GM13976 (cell line): ENCODE results near the gene PBX3.

Experiments
- DNase-seq: peaks from one replicate; pipeline ENCODE4 v3.0.0; 2012; ENCODE audit warnings: low spot score
- in situ Hi-C: fragments of 300-500 bp; cut with MboI; formaldehyde crosslinking; loops from one replicate; pipeline ENCODE4 v1.12.0; 2022; ENCODE audit warnings: low sequenced_read_pairs, mixed read lengths, inconsistent platforms; ENCODE audit not compliant: unreplicated experiment
- TF ChIP-seq, protein P1 (sequence below): IDR thresholded peaks from 2 replicates; pipeline ENCODE4 v1.5.1; 2012; ENCODE audit warnings: borderline replicate concordance, mild to moderate bottlenecking; ENCODE audit not compliant: insufficient read depth; ENCODE audit errors: extremely low read depth, missing control alignments, control extremely low read depth

Gene PBX3

DNA sequence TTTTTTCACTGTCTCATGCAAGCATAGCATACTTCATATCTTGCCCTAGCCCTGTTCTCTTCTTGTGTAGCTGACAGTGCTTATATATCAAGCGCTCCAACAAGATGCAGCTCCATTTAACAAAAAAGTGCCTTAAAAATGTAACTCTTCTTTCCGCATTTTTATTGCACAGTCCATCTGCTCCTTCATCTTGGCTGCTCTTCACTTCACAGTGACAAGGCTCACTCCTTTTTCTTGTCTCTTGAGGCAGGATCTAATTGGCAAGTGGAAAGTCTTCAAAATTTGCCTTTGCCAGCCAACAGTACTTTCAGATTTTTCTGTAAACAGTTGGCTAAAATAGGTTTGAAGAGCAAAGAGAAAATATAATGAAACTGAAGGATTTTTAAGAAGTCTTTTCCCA lies 161.8 kb downstream of the PBX3 start:
- TF ChIP-seq, protein P1, sequence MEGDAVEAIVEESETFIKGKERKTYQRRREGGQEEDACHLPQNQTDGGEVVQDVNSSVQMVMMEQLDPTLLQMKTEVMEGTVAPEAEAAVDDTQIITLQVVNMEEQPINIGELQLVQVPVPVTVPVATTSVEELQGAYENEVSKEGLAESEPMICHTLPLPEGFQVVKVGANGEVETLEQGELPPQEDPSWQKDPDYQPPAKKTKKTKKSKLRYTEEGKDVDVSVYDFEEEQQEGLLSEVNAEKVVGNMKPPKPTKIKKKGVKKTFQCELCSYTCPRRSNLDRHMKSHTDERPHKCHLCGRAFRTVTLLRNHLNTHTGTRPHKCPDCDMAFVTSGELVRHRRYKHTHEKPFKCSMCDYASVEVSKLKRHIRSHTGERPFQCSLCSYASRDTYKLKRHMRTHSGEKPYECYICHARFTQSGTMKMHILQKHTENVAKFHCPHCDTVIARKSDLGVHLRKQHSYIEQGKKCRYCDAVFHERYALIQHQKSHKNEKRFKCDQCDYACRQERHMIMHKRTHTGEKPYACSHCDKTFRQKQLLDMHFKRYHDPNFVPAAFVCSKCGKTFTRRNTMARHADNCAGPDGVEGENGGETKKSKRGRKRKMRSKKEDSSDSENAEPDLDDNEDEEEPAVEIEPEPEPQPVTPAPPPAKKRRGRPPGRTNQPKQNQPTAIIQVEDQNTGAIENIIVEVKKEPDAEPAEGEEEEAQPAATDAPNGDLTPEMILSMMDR, result no peak
- no peak for DNase-seq
- in situ Hi-C loops, result no loop called here

DNA sequence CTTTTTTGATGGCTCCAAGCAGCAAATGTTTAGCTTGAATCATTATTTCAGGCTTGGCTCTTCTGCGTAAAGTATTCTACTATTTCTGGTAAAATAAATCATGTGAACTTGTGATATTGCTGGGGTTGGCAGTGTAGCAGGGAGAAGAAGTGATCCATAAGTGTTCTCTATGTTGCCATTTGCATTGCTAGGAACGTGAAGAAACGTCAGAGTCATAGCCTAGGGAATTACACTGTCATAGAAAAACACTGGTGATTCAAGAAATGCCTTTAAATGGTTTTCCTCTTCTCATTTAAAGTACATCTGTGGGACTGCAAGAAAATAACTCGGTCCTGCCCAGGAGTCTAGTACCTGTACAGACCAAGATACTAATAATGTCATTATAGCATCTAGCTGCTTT lies 162.3 kb downstream of the PBX3 start:
- TF ChIP-seq, protein P1, result no peak
- in situ Hi-C loops, result no loop called here
- no peak for DNase-seq

DNA sequence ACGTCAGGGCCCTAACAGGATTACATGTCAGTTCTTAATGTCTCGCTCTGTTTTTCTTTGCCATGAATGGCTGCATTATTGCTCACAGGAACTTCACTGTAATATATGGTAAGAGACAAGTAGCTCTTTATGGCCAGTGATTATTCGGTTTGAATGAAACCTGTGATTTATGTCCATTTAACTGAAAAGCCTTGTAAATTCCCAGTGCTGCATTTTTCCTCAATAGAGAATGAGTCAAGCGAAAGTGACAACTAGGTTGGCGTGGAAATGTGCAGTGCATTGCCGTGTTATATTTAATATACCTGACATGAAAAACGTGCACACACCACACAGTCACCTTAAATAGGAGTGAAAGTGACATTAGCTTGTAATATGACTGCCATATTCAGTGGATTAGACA lies 163.1 kb downstream of the PBX3 start:
- in situ Hi-C loops, result no loop called here
- TF ChIP-seq, protein P1, result no peak

DNA sequence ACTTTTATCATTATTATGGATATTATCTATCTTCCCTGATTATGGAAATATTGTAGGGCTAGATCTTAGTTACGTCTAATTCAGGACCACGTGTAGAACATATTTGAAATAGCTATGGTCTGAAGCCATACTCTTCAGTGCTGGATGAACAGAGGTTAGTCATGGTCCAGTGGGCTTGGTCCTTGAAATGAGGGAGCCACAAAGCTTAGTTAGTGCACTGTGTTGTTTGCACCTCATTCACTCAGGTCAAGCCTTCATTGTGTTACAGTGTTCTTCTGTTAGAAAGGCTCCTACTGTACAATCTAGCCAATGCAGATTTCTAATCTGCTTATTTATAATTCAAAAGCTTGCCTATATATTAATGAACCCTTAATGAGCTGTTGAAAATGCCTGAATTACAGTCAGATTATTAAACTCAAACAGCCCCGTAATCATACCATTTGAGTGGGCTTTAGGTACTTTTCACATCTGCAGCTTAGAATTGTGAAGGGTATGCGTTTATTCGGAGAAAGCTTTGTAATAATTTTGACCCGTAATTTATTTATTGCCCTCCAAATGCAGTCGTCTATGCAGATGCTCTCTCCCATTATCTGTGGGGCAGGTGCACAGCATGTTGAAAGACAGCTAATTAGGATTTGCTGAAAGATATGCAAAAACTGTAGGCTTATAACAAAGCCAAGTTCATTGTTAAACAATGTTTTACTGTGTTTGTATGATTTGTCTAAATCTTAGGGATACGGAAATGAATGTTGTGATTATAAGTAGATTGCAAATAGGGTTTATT lies 164.9 kb downstream of the PBX3 start:
- in situ Hi-C loops, result no loop called here
- TF ChIP-seq, protein P1, result no peak
- DNase-seq, result no peak

More for the DNA sequence above, 163.1 kb downstream of the PBX3 start:
- no peak for DNase-seq

DNA sequence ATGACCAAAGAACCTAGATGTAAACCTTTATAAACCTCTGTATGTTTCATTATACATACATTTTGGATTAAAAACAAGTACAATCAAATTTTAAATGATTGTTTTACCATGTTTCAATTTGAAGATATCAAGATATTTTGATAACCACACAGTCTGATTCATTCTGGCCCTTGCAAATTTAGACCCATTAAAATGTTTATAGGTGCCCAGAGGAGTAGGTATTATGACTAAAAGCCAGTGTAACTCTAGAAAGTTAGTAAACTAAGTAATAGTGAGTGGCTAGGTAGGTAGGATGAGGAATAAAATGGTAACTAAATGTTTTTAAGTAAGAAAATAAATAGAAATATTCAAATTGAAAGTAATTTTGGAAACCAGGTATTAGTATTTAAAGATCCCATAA lies 165.5 kb downstream of the PBX3 start:
- TF ChIP-seq, protein P1, result no peak
- no peak for DNase-seq
- in situ Hi-C loops, result no loop called here

DNA sequence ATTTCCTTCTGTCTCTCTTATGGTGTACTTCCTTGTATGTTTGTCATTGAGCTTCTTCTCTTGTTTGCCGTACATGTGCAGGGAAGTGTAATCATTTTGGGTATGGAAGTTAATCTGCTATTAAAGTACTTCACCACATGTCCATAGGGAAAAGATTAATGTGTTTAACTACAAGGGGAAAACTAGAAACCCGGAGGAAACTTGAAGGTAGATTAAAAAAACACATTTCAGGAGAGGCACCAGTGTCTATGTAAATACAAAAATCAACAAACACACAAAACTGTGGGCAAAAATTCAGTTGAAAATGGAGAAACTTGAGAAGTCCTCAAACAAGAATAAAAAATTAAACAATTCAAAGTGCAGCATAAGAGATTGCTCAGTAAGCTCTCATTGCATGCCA lies 166.4 kb downstream of the PBX3 start:
- TF ChIP-seq, protein P1, result no peak
- in situ Hi-C loops, result no loop called here
- DNase-seq, result no peak
